ENCODE results near the gene DUS1L.
A peak's percentile ranks its signal among the peaks of the same experiment; 100 is the strongest.

DUS1L gene

GRCh38 chr17:82108496-82108945, 42.9 kb upstream of the DUS1L start:
- H3K4me2 ChIP-seq (ENCODE audit: low read length): no peak overlapping the region
- no peaks in the 10 kb centered on the region for H3K79me2 ChIP-seq (ENCODE audit: insufficient read depth, low read length)
- H3K36me3 ChIP-seq (ENCODE audit: insufficient read depth, low read length): no peaks in the 10 kb centered on the region
- no peaks in the 10 kb centered on the region for H4K20me1 ChIP-seq (ENCODE audit: insufficient read depth, low read length)
- H3K9ac ChIP-seq (ENCODE audit: low read length): no peak overlapping the region
- no peaks in the 10 kb centered on the region for H3F3A ChIP-seq (ENCODE audit: insufficient read depth, low read length)
- no peaks in the 10 kb centered on the region for H3K9me3 ChIP-seq (ENCODE audit: low read length)
- no peak overlapping the region for H3K4me3 ChIP-seq (ENCODE audit: low read depth, low read length, poor library complexity, severe bottlenecking)
- TF ChIP-seq, protein P1, sequence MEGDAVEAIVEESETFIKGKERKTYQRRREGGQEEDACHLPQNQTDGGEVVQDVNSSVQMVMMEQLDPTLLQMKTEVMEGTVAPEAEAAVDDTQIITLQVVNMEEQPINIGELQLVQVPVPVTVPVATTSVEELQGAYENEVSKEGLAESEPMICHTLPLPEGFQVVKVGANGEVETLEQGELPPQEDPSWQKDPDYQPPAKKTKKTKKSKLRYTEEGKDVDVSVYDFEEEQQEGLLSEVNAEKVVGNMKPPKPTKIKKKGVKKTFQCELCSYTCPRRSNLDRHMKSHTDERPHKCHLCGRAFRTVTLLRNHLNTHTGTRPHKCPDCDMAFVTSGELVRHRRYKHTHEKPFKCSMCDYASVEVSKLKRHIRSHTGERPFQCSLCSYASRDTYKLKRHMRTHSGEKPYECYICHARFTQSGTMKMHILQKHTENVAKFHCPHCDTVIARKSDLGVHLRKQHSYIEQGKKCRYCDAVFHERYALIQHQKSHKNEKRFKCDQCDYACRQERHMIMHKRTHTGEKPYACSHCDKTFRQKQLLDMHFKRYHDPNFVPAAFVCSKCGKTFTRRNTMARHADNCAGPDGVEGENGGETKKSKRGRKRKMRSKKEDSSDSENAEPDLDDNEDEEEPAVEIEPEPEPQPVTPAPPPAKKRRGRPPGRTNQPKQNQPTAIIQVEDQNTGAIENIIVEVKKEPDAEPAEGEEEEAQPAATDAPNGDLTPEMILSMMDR (IDR thresholded peaks at IDR 0.05; ENCODE audit: low read length): no peak
- TF ChIP-seq EZH2 (IDR thresholded peaks at IDR 0.05; ENCODE audit: borderline replicate concordance, low read length): no peak
- peaks cover 39% of the 10 kb centered on the region for H3K4me1 ChIP-seq (ENCODE audit: insufficient read depth, low read length, severe bottlenecking)
- H2AFZ ChIP-seq (ENCODE audit: low read length): no peak overlapping the region
- H3K27ac ChIP-seq (ENCODE audit: low read depth, low read length, poor library complexity, severe bottlenecking): no peak overlapping the region
- no peaks in the 10 kb centered on the region for H3K9me2 ChIP-seq (ENCODE audit: low read depth, low read length)
- peaks cover 8% of the 10 kb centered on the region; the same call in 1 of the 2 replicates for H3K27me3 ChIP-seq (ENCODE audit: insufficient read depth, low read length)

DNA sequence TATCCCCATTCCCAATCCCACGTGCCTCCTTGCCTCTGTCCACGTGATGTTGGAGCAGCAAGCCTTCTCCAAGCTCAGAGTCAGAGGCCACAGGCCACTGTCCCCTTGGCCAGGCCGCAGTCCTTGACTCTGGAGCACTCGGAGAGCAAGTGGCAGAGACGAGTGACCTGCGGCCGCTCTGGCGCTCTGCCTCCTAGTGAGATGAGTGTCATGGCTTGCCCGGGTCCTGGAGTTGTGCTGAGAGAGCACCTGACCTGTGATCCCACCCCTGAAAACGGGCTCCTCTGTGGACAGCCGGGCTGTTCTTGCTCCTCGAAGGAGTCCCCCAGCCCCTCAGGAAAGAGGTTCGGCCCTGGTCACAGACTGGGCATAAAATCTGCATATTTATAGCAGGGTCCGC, 42.4 kb upstream of the DUS1L start:
- H3F3A ChIP-seq (ENCODE audit: insufficient read depth, low read length): no peaks in the 10 kb centered on the region
- no peaks in the 10 kb centered on the region for H4K20me1 ChIP-seq (ENCODE audit: insufficient read depth, low read length)
- H3K27me3 ChIP-seq (ENCODE audit: insufficient read depth, low read length): peaks cover 3% of the 10 kb centered on the region; the same call in 1 of the 2 replicates
- H3K36me3 ChIP-seq (ENCODE audit: insufficient read depth, low read length): no peaks in the 10 kb centered on the region
- H3K9me2 ChIP-seq (ENCODE audit: low read depth, low read length): no peaks in the 10 kb centered on the region
- no peak overlapping the region for H3K27ac ChIP-seq (ENCODE audit: low read depth, low read length, poor library complexity, severe bottlenecking)
- no peak overlapping the region for H2AFZ ChIP-seq (ENCODE audit: low read length)
- no peak overlapping the region for H3K4me3 ChIP-seq (ENCODE audit: low read depth, low read length, poor library complexity, severe bottlenecking)
- peaks cover 43% of the 10 kb centered on the region for H3K4me1 ChIP-seq (ENCODE audit: insufficient read depth, low read length, severe bottlenecking)
- H3K9ac ChIP-seq (ENCODE audit: low read length): no peak overlapping the region
- TF ChIP-seq, protein P1 (IDR thresholded peaks at IDR 0.05; ENCODE audit: low read length): no peak
- TF ChIP-seq EZH2 (IDR thresholded peaks at IDR 0.05; ENCODE audit: borderline replicate concordance, low read length): no peak
- no peaks in the 10 kb centered on the region for H3K79me2 ChIP-seq (ENCODE audit: insufficient read depth, low read length)
- no peak overlapping the region for H3K4me2 ChIP-seq (ENCODE audit: low read length)
- H3K9me3 ChIP-seq (ENCODE audit: low read length): no peaks in the 10 kb centered on the region

DNA sequence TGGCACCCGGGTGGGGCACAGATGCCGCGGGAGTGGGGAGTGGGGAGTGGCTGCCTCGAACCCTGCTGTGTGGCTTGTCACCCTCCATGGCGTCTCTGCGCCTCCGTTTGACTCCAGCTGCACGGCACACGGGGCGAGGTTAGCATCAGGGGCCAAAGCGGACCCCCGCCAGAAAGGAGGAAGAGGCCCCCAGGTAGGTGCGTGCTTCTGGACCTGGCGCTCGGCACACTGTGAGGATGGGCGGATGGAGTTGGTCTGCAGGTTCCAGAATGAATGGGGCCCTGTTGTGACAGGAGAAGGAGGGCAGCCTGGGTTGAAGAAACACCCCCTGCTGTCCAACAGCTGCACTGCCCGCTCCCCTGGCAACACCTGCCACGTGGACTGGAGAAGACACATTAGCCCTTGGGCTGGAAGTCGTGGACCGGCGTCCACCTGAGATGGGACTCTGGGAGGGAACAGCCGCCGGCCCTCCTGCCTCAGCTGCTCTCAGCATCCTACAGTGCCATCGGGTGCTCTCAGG, 41.8 kb upstream of the DUS1L start:
- Histone ChIP-seq H3K4me1 (ENCODE audit: insufficient read depth, low read length, severe bottlenecking) (peaks cover 45% of the 10 kb centered on the region), H3K9ac (ENCODE audit: low read length) (no peak overlapping the region; the same call in 1 of the 2 replicates), H3K4me2 (ENCODE audit: low read length) (peak overlapping the region; percentile 81; the same call in 1 of the 2 replicates), H2AFZ (ENCODE audit: low read length) (no peak overlapping the region), H3F3A (ENCODE audit: insufficient read depth, low read length) (no peaks in the 10 kb centered on the region), H3K79me2 (ENCODE audit: insufficient read depth, low read length) (no peaks in the 10 kb centered on the region), H3K4me3 (ENCODE audit: low read depth, low read length, poor library complexity, severe bottlenecking) (peak overlapping the region; percentile 61), H3K9me2 (ENCODE audit: low read depth, low read length) (no peaks in the 10 kb centered on the region), H3K9me3 (ENCODE audit: low read length) (no peaks in the 10 kb centered on the region), H4K20me1 (ENCODE audit: insufficient read depth, low read length) (no peaks in the 10 kb centered on the region), H3K27ac (ENCODE audit: low read depth, low read length, poor library complexity, severe bottlenecking) (no peak overlapping the region), H3K36me3 (ENCODE audit: insufficient read depth, low read length) (no peaks in the 10 kb centered on the region), H3K27me3 (ENCODE audit: insufficient read depth, low read length) (no peaks in the 10 kb centered on the region)
- TF ChIP-seq EZH2 (IDR thresholded peaks at IDR 0.05; ENCODE audit: borderline replicate concordance, low read length): no peak
- TF ChIP-seq, protein P1 (IDR thresholded peaks at IDR 0.05; ENCODE audit: low read length): peak; percentile 34; the same call in 1 of the 2 replicates
